Mammary epithelial cell (primary cell): Measurements from ENCODE around the gene KNSTRN.

Experiments
- CTCF ChIP-seq, 2 donors: IDR thresholded peaks in 1 of 2; conservative IDR thresholded peaks in 1 of 2; 2 replicates each; pipeline ENCODE4 v1.5.1; 2011 to 2012; ENCODE audit warnings: inconsistent platforms in 2 of 2, low read length in 2 of 2, mild to moderate bottlenecking in 2 of 2, control low read depth in 1 of 2, low read depth in 1 of 2; ENCODE audit not compliant: insufficient read depth in 1 of 2; ENCODE audit errors: extremely low read depth in 1 of 2
- EZH2 ChIP-seq: IDR thresholded peaks from 2 replicates; pipeline ENCODE4 v1.6.1; 2012; ENCODE audit warnings: low read length, inconsistent platforms, borderline replicate concordance

GRCh38 chr15:40352281-40352901, 30.1 kb upstream of the KNSTRN start:
- TF ChIP-seq CTCF (conservative IDR thresholded peaks at IDR 0.05 in 1 of 2, IDR thresholded peaks at IDR 0.05 in 1 of 2; ENCODE audit: extremely low read depth in 1 of 2, insufficient read depth in 1 of 2, low read depth in 1 of 2, low read length in 2 of 2) (no peak), EZH2 (no peak)
